DND-41 (cell line): ENCODE results near the gene C6orf15.

Source experiments
- ATAC-seq: fragments of 200-7000 bp; cut with Tn5 transposase; 3 replicates; pipeline ENCODE4 v1.9.1; 2021; ENCODE audit warnings: low read depth; ENCODE audit not compliant: insufficient read depth
- DNase-seq: peaks from one replicate; pipeline ENCODE4 v3.0.0-alpha.2; 2020
- H2AFZ ChIP-seq: 2 replicates; pipeline ENCODE4 v1.6.0; 2012; ENCODE audit warnings: low read depth, low read length
- H3K27ac ChIP-seq: 2 replicates; pipeline ENCODE4 v1.5.1; 2012; ENCODE audit warnings: low read length, inconsistent platforms
- H3K27me3 ChIP-seq: fragments of 200-600 bp; sonication (generic); 2 replicates; pipeline ENCODE4 v1.6.0; 2012; ENCODE audit warnings: low read length, mild to moderate bottlenecking, inconsistent platforms; ENCODE audit not compliant: insufficient read depth, poor library complexity
- H3K36me3 ChIP-seq: 2 replicates; pipeline ENCODE4 v1.5.1; 2012; ENCODE audit warnings: low read length, inconsistent platforms; ENCODE audit not compliant: insufficient read depth
- H3K4me1 ChIP-seq: 2 replicates; pipeline ENCODE4 v1.5.1; 2012; ENCODE audit warnings: mild to moderate bottlenecking, low read length; ENCODE audit not compliant: insufficient read depth
- H3K4me2 ChIP-seq: 2 replicates; pipeline ENCODE4 v1.6.0; 2012; ENCODE audit warnings: mild to moderate bottlenecking, moderate library complexity, low read length, inconsistent platforms; ENCODE audit not compliant: insufficient read depth
- H3K4me3 ChIP-seq, 2 experiments: fragments of 200-600 bp in 1 of 2; shearing (Covaris generic) in 1 of 2; 2 replicates each; pipeline ENCODE4 v1.5.1; 2012 to 2016; ENCODE audit warnings: inconsistent platforms in 2 of 2, low read length in 2 of 2, mild to moderate bottlenecking in 2 of 2, low read depth in 1 of 2, moderate library complexity in 1 of 2
- H3K79me2 ChIP-seq: 2 replicates; pipeline ENCODE4 v1.6.0; 2012; ENCODE audit warnings: low read length, inconsistent platforms; ENCODE audit not compliant: insufficient read depth
- H3K9ac ChIP-seq: 2 replicates; pipeline ENCODE4 v1.6.0; 2012; ENCODE audit warnings: low read depth, mild to moderate bottlenecking, inconsistent platforms, low read length, moderate library complexity
- H3K9me3 ChIP-seq: 2 replicates; pipeline ENCODE4 v1.5.1; 2012; ENCODE audit warnings: low read length, moderate library complexity, mild to moderate bottlenecking, inconsistent platforms; ENCODE audit not compliant: insufficient read depth, severe bottlenecking
- H4K20me1 ChIP-seq: 2 replicates; pipeline ENCODE4 v1.6.0; 2012; ENCODE audit warnings: low read length; ENCODE audit not compliant: insufficient read depth
- CTCF ChIP-seq: IDR thresholded peaks from 2 replicates; pipeline ENCODE4 v1.5.1; 2012; ENCODE audit warnings: borderline replicate concordance, low read length, moderate library complexity, mild to moderate bottlenecking; ENCODE audit not compliant: poor library complexity, severe bottlenecking; ENCODE audit errors: extremely low read depth
- EZH2 ChIP-seq: IDR thresholded peaks from 3 replicates; pipeline ENCODE4 v1.6.1; 2012; ENCODE audit warnings: borderline replicate concordance, low read depth, mild to moderate bottlenecking, moderate library complexity, low read length, inconsistent platforms; ENCODE audit not compliant: severe bottlenecking

C6orf15 gene

GRCh38 chr6:31130751-31131150, 18.4 kb upstream of the C6orf15 start:
- TF ChIP-seq CTCF (no peak), EZH2 (no peak)
- no peak overlapping the region for H2AFZ ChIP-seq

DNA sequence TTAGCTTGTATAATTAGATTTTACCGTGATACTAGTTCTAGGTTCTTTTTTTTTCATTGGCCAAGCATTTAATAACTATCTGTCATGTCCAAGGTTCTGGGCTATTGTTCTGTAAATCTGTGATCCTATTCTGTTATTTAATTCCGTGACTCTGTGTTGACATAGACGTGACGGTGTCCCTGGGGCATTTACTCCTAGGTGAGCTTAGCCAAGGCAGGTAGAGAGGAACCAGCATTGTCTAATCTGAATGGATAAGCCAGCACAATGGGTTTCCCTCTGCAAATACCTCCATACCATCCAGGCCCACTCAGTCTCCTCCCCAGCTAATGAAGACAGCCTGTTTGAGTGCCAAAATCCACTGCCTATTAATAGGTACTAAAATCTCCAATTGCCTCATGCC, 16.8 kb upstream of the C6orf15 start:
- H3K79me2 ChIP-seq = no peaks in the 10 kb centered on the region
- no peak overlapping the region for H3K4me2 ChIP-seq
- H2AFZ ChIP-seq = no peak overlapping the region
- H3K9ac ChIP-seq = no peak overlapping the region
- no peak overlapping the region for H3K4me3 ChIP-seq
- DNase-seq (no peak), ATAC-seq (no peak)
- H4K20me1 ChIP-seq = no peaks in the 10 kb centered on the region
- TF ChIP-seq EZH2 (no peak), CTCF (no peak)
- no peak overlapping the region for H3K27ac ChIP-seq
- H3K9me3 ChIP-seq = no peaks in the 10 kb centered on the region
- H3K4me1 ChIP-seq = no peaks in the 10 kb centered on the region
- H3K27me3 ChIP-seq = peaks cover 6% of the 10 kb centered on the region
- no peaks in the 10 kb centered on the region for H3K36me3 ChIP-seq

More at GRCh38 chr6:31130751-31131150, 18.4 kb upstream of the C6orf15 start:
- H3K4me1 ChIP-seq = no peaks in the 10 kb centered on the region
- H3K27me3 ChIP-seq = no peaks in the 10 kb centered on the region
- H3K9me3 ChIP-seq = no peaks in the 10 kb centered on the region
- no peak for ATAC-seq
- H3K4me3 ChIP-seq = no peak overlapping the region
- DNase-seq = no peak
- no peak overlapping the region for H3K9ac ChIP-seq
- no peaks in the 10 kb centered on the region for H4K20me1 ChIP-seq
- no peaks in the 10 kb centered on the region for H3K79me2 ChIP-seq
- no peak overlapping the region for H3K4me2 ChIP-seq
- H3K27ac ChIP-seq = no peak overlapping the region
- no peaks in the 10 kb centered on the region for H3K36me3 ChIP-seq

DNA sequence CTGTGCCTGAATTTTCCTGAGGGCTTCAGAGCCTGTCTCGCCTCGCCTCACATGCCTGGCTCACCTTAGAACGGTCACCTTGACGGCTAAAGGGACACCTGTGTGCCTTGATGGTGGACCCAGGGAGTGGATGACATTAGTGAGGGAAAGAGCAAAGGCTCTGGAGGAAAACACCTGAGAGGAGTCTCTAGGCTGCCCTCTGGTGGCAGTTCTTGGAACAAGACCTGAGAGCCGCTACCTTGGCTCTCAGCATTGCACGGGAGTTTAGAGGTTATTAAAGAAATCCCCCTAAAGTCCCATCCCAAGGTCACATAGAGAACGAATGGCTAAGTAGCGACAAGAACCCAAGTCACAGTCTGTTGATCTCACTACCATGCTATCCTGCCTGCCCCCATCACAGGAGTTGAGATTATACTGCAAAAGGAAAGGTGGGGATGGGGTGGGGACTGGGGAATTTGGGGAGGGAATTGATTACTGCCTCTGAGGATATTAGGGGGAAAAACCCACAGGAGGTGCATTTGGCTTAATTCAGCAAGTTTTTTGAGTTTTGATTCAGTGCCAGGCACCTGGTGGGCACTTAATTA, 15.8 kb upstream of the C6orf15 start:
- TF ChIP-seq EZH2 = no peak
- TF ChIP-seq CTCF = peak; percentile 86
- ATAC-seq (peak; percentile 79), DNase-seq (peak; percentile 72)
- no peak overlapping the region for H3K4me2 ChIP-seq
- H3K9ac ChIP-seq = no peak overlapping the region
- H3K4me1 ChIP-seq = no peaks in the 10 kb centered on the region
- H3K36me3 ChIP-seq = no peaks in the 10 kb centered on the region
- H2AFZ ChIP-seq = no peak overlapping the region
- no peaks in the 10 kb centered on the region for H3K9me3 ChIP-seq
- peaks cover 10% of the 10 kb centered on the region for H3K27me3 ChIP-seq
- H3K79me2 ChIP-seq = no peaks in the 10 kb centered on the region
- H3K4me3 ChIP-seq = no peak overlapping the region
- no peak overlapping the region for H3K27ac ChIP-seq
- H4K20me1 ChIP-seq = no peaks in the 10 kb centered on the region
